Bronchial epithelial cell (primary cell): ENCODE results near the gene SERTM2. TPM values are rescaled to one million over a fixed set of nuclear protein-coding genes. Genes with fewer than 3 reads are reported as not detected.

Experiments used
- DNase-seq: peaks from one replicate; pipeline ENCODE4 v3.0.0-alpha.2; 2010; ENCODE audit warnings: low read depth
- FAIRE-seq: peaks from 2 replicates; lab custom pipeline; 2011; peaks lifted over from hg19 to GRCh38; lab: Jason Lieb, UNC
- H3K27me3 ChIP-seq: 2 replicates; pipeline ENCODE4 v1.5.1; 2011; ENCODE audit warnings: low read length; ENCODE audit not compliant: control insufficient read depth, insufficient read depth
- H3K36me3 ChIP-seq: 2 replicates; pipeline ENCODE4 v1.5.1; 2011; ENCODE audit warnings: low read length; ENCODE audit not compliant: control insufficient read depth, insufficient read depth
- H3K4me3 ChIP-seq: 2 replicates; pipeline ENCODE4 v1.5.1; 2011; ENCODE audit warnings: mild to moderate bottlenecking, low read depth, low read length, control low read depth
- total RNA-seq: library from RNA; depleted of rRNA; stranded (reverse); fragments of >200 nt; gene quantifications from 2 replicates; pipeline ENCODE4 v1.2.1, GENCODE V29; 2014
- TF ChIP-seq, protein P1 (sequence below): IDR thresholded peaks from 2 replicates; pipeline ENCODE4 v1.5.1; 2011; ENCODE audit warnings: mild to moderate bottlenecking, moderate library complexity, low read length, control low read depth, inconsistent platforms; ENCODE audit not compliant: insufficient read depth, severe bottlenecking

SERTM2 gene
- total RNA-seq, 1 donor from 2014 or later: under 0.01 TPM

DNA sequence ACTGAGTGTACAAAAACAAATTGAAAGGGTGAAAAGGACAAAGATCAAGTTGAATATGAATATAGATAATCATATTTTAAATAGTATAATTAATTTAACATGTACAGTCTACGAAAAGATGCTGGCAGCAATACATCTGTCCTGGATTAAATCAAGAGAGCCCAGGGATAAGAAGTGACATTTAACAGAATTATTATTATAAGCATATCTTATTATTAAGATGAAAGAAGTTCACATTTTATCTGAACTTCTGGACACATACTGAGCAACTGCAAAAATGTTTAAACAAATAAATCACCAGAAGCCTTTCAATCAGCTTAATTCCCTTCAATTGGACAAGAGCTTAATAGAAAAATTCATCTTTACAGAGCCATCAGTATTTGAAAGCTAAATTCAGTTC is 50.4 kb downstream of the SERTM2 start:
- Histone ChIP-seq H3K36me3 (no peaks in the 10 kb centered on the region), H3K27me3 (no peaks in the 10 kb centered on the region), H3K4me3 (no peak overlapping the region)
- TF ChIP-seq, protein P1, sequence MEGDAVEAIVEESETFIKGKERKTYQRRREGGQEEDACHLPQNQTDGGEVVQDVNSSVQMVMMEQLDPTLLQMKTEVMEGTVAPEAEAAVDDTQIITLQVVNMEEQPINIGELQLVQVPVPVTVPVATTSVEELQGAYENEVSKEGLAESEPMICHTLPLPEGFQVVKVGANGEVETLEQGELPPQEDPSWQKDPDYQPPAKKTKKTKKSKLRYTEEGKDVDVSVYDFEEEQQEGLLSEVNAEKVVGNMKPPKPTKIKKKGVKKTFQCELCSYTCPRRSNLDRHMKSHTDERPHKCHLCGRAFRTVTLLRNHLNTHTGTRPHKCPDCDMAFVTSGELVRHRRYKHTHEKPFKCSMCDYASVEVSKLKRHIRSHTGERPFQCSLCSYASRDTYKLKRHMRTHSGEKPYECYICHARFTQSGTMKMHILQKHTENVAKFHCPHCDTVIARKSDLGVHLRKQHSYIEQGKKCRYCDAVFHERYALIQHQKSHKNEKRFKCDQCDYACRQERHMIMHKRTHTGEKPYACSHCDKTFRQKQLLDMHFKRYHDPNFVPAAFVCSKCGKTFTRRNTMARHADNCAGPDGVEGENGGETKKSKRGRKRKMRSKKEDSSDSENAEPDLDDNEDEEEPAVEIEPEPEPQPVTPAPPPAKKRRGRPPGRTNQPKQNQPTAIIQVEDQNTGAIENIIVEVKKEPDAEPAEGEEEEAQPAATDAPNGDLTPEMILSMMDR: no peak
- FAIRE-seq (no peak), DNase-seq (no peak)

DNA sequence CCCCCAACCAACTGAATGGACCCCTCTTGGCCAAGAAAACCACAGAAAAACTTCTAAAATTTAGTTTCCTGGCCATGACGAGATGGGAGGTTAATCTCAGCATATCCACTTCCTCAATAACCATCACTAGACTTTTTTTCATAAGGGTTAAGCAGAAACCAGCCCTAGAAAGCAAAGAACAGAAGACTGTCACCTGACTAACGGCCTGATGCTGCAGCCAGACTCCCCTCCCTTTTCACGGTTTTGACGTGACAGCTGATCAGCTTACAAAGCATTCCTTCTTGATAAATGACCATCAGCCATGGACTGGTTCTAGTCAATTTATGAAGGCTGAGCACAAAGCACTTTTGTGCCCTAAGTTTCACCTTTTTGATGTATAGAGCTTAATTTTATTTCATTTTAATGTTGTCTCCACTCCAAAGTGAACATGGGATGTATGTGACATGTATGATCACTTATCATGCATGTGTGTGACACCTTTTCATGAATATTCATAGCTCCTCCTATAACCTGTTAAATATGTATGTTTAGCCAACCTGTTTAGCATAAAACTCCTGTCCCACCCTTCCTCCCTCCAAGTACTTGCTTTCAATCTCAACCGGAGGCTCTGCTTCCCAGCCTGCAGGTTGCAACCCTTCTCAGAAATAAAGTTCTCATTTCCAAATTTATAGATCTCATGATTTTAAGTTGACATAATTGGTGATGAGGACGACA is 56.3 kb downstream of the SERTM2 start:
- H3K27me3 ChIP-seq: no peaks in the 10 kb centered on the region
- no peaks in the 10 kb centered on the region for H3K36me3 ChIP-seq
- H3K4me3 ChIP-seq: no peak overlapping the region
- DNase-seq (no peak), FAIRE-seq (no peak)
- TF ChIP-seq, protein P1: no peak

DNA sequence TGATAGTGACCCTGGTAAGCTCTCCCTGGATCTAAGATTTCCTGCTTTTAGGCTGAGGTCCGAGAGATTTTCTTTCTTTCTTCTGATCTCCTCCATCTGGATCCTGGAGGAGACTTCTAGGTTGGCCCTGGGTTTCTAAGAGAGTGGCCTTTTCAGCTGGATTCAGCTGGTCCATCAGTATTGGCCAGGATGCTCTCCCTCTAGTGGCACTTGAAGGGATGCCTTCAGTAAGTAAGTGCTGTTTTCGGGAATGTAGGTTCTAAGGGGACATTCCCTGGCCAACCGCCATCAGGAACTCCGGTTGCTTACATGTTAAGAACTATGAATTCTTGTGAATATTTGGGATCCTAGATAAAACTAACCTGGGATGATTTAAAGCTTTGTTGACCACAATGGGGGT is 56.9 kb downstream of the SERTM2 start:
- FAIRE-seq: no peak

DNA sequence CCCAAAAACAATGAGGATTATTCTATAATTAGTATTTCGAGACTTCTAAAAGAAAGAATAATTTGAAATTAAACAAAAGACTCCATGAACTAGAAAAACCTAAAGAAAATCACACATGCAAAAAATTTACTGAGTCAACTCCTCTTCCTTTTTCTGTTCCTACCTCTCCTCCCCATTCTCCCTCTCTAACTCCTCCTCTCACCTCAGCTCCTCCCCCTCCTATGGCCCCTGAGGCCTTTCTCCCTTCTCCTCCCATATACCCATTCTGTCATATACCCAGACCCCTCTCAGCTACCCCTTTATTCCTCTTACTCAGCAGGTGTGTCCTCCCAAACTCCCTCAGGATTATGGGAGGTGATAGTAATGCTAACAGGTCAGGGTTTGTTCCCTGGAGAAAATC is 57.4 kb downstream of the SERTM2 start:
- TF ChIP-seq, protein P1: no peak
- H3K36me3 ChIP-seq: no peaks in the 10 kb centered on the region
- FAIRE-seq (no peak), DNase-seq (no peak)
- H3K27me3 ChIP-seq: no peaks in the 10 kb centered on the region
- no peak overlapping the region for H3K4me3 ChIP-seq

More for the DNA sequence above, 56.9 kb downstream of the SERTM2 start:
- no peaks in the 10 kb centered on the region for H3K27me3 ChIP-seq
- TF ChIP-seq, protein P1: peak; percentile 44
- H3K36me3 ChIP-seq: no peaks in the 10 kb centered on the region
- no peak overlapping the region for H3K4me3 ChIP-seq
- peak; percentile 18 for DNase-seq

Other genes starting within 250 kb of the SERTM2 start
- not detected in 2 replicates for gene CAPN6, start 241.2 kb upstream of the SERTM2 start, total RNA-seq
- gene DCX, start 99.5 kb upstream of the SERTM2 start, total RNA-seq: not detected in 2 replicates
- 35.0 and 35.7 TPM in 2 replicates for gene ALG13, start 169.5 kb downstream of the SERTM2 start, total RNA-seq